HEK293 (cell line): Measurements from ENCODE around the gene GPD1.

Experiments used
- CTCF ChIA-PET: fragments of 350-600 bp; formaldehyde crosslinking; extraction: SDS; loops from one replicate; lab custom pipeline; 2021; ENCODE audit warnings: antibody characterized with exemption; lab: Yijun Ruan, JAX
- POLR2A ChIA-PET: fragments of 300-600 bp; formaldehyde crosslinking; extraction: SDS; loops from one replicate; lab custom pipeline; 2020; ENCODE audit warnings: antibody characterized with exemption, inconsistent platforms; lab: Yijun Ruan, JAX
- H3K27ac ChIP-seq: fragments of 200-500 bp; sonication (Bioruptor generic); 2 replicates; pipeline ENCODE4 v1.5.1; 2014; ENCODE audit warnings: low read depth, low read length, control low read depth, inconsistent platforms; ENCODE audit errors: extremely low read depth
- H3K36me3 ChIP-seq, 2 experiments: fragments of 200-500 bp in 1 of 2; sonication (Bioruptor generic) in 1 of 2; 1 replicate in 1 of 2; 2 replicates in 1 of 2; pipeline ENCODE4 v1.5.1; 2014 to 2017; ENCODE audit warnings: inconsistent platforms in 2 of 2, low read length in 2 of 2; ENCODE audit not compliant: control insufficient read depth in 2 of 2, insufficient read depth in 1 of 2
- H3K4me1 ChIP-seq: fragments of 200-500 bp; sonication (Bioruptor generic); 2 replicates; pipeline ENCODE4 v1.5.1; 2014; ENCODE audit warnings: mild to moderate bottlenecking, low read length, inconsistent platforms; ENCODE audit not compliant: control insufficient read depth, insufficient read depth
- H3K4me3 ChIP-seq: 2 replicates; pipeline ENCODE4 v1.5.1; 2011; ENCODE audit warnings: low read depth, mild to moderate bottlenecking, control low read depth, low read length, moderate library complexity
- H3K9me3 ChIP-seq: fragments of 200-500 bp; sonication (Bioruptor generic); 2 replicates; pipeline ENCODE4 v1.5.1; 2014; ENCODE audit warnings: low read depth, low read length, inconsistent platforms; ENCODE audit not compliant: control insufficient read depth, insufficient read depth
- EGR2 ChIP-seq: fragments of 450-650 bp; formaldehyde crosslinking; IDR thresholded peaks from 2 replicates; pipeline ENCODE4 v1.5.1; 2016; ENCODE audit warnings: low read depth, missing biosample characterization, missing genetic modification characterization
- GLI4 ChIP-seq: fragments of 450-650 bp; formaldehyde crosslinking; IDR thresholded peaks from 2 replicates; pipeline ENCODE4 v1.5.1; 2016; ENCODE audit warnings: missing biosample characterization, missing genetic modification characterization
- GLIS1 ChIP-seq: fragments of 450-650 bp; formaldehyde crosslinking; IDR thresholded peaks from 2 replicates; pipeline ENCODE4 v1.5.1; 2016; ENCODE audit warnings: missing biosample characterization, missing genetic modification characterization
- GLIS2 ChIP-seq: fragments of 450-650 bp; formaldehyde crosslinking; IDR thresholded peaks from 2 replicates; pipeline ENCODE4 v1.5.1; 2016; ENCODE audit warnings: missing biosample characterization, missing genetic modification characterization
- KLF1 ChIP-seq: fragments of 450-650 bp; formaldehyde crosslinking; IDR thresholded peaks from 2 replicates; pipeline ENCODE4 v1.5.1; 2016; ENCODE audit warnings: missing biosample characterization, missing genetic modification characterization
- KLF16 ChIP-seq: fragments of 450-650 bp; formaldehyde crosslinking; IDR thresholded peaks from 2 replicates; pipeline ENCODE4 v1.5.1; 2017; ENCODE audit warnings: missing biosample characterization, missing genetic modification characterization
- KLF9 ChIP-seq: fragments of 450-650 bp; formaldehyde crosslinking; IDR thresholded peaks from 2 replicates; pipeline ENCODE4 v1.5.1; 2016; ENCODE audit warnings: missing biosample characterization, missing genetic modification characterization, low read depth
- PRDM1 ChIP-seq: fragments of 450-650 bp; formaldehyde crosslinking; IDR thresholded peaks from 2 replicates; pipeline ENCODE4; 2016; ENCODE audit warnings: missing biosample characterization, missing genetic modification characterization
- RBAK ChIP-seq: fragments of 450-650 bp; formaldehyde crosslinking; IDR thresholded peaks from 2 replicates; pipeline ENCODE4 v1.5.1; 2016; ENCODE audit warnings: missing biosample characterization, missing genetic modification characterization
- SP2 ChIP-seq: fragments of 450-650 bp; formaldehyde crosslinking; IDR thresholded peaks from 2 replicates; pipeline ENCODE4 v1.5.1; 2016; ENCODE audit warnings: missing biosample characterization, missing genetic modification characterization
- SP3 ChIP-seq: fragments of 450-650 bp; formaldehyde crosslinking; IDR thresholded peaks from 2 replicates; pipeline ENCODE4 v1.5.1; 2016; ENCODE audit warnings: missing biosample characterization, missing genetic modification characterization
- SP7 ChIP-seq: fragments of 450-650 bp; formaldehyde crosslinking; IDR thresholded peaks from 2 replicates; pipeline ENCODE4 v1.5.1; 2016; ENCODE audit warnings: missing biosample characterization, missing genetic modification characterization
- ZBTB48 ChIP-seq: fragments of 450-650 bp; formaldehyde crosslinking; IDR thresholded peaks from 2 replicates; pipeline ENCODE4 v1.5.1; 2016; ENCODE audit warnings: missing biosample characterization, missing genetic modification characterization
- ZBTB7A ChIP-seq: fragments of 450-650 bp; formaldehyde crosslinking; IDR thresholded peaks from 2 replicates; pipeline ENCODE4 v1.5.1; 2016; ENCODE audit warnings: low read depth, missing biosample characterization, missing genetic modification characterization
- ZFHX2 ChIP-seq: fragments of 450-650 bp; formaldehyde crosslinking; conservative IDR thresholded peaks from 2 replicates; pipeline ENCODE4 v1.5.1; 2016; ENCODE audit warnings: missing biosample characterization, missing genetic modification characterization
- ZNF211 ChIP-seq: fragments of 450-650 bp; formaldehyde crosslinking; IDR thresholded peaks from 2 replicates; pipeline ENCODE4 v1.5.1; 2016; ENCODE audit warnings: low read depth, missing biosample characterization, missing genetic modification characterization
- ZNF423 ChIP-seq: fragments of 450-650 bp; formaldehyde crosslinking; IDR thresholded peaks from 2 replicates; pipeline ENCODE4 v1.5.1; 2016; ENCODE audit warnings: missing biosample characterization, missing genetic modification characterization
- ZNF561 ChIP-seq: fragments of 450-650 bp; IDR thresholded peaks from 2 replicates; pipeline ENCODE4 v1.5.1; 2018; ENCODE audit warnings: missing biosample characterization, missing genetic modification characterization, borderline replicate concordance
- ZNF600 ChIP-seq: fragments of 450-650 bp; formaldehyde crosslinking; IDR thresholded peaks from 2 replicates; pipeline ENCODE4 v1.5.1; 2016; ENCODE audit warnings: missing biosample characterization, missing genetic modification characterization
- ZNF629 ChIP-seq: fragments of 450-650 bp; formaldehyde crosslinking; IDR thresholded peaks from 2 replicates; pipeline ENCODE4 v1.5.1; 2017; ENCODE audit warnings: missing biosample characterization, missing genetic modification characterization
- ZNF76 ChIP-seq: fragments of 450-650 bp; formaldehyde crosslinking; IDR thresholded peaks from 2 replicates; pipeline ENCODE4; 2016; ENCODE audit warnings: low read depth, missing biosample characterization, missing genetic modification characterization, borderline replicate concordance
- ZSCAN30 ChIP-seq: fragments of 450-650 bp; IDR thresholded peaks from 2 replicates; pipeline ENCODE4 v1.5.1; 2018; ENCODE audit warnings: missing biosample characterization, mild to moderate bottlenecking, missing genetic modification characterization, moderate library complexity
- TF ChIP-seq, protein P1 (sequence below): fragments of 450-650 bp; formaldehyde crosslinking; IDR thresholded peaks from 2 replicates; pipeline ENCODE4 v1.5.1; 2016; ENCODE audit warnings: missing biosample characterization, missing genetic modification characterization
- TF ChIP-seq, protein P2 (sequence below): fragments of 450-650 bp; IDR thresholded peaks from 2 replicates; pipeline ENCODE4 v1.5.1; 2018; ENCODE audit warnings: missing biosample characterization, mild to moderate bottlenecking, missing genetic modification characterization
- TF ChIP-seq, protein P3 (sequence below): fragments of 450-650 bp; formaldehyde crosslinking; IDR thresholded peaks from 2 replicates; pipeline ENCODE4 v1.5.1; 2017; ENCODE audit warnings: missing biosample characterization, missing genetic modification characterization
- TF ChIP-seq, protein P4 (sequence below): fragments of 450-650 bp; formaldehyde crosslinking; IDR thresholded peaks from 2 replicates; pipeline ENCODE4 v1.5.1; 2016; ENCODE audit warnings: missing biosample characterization, missing genetic modification characterization

The GPD1 gene

DNA sequence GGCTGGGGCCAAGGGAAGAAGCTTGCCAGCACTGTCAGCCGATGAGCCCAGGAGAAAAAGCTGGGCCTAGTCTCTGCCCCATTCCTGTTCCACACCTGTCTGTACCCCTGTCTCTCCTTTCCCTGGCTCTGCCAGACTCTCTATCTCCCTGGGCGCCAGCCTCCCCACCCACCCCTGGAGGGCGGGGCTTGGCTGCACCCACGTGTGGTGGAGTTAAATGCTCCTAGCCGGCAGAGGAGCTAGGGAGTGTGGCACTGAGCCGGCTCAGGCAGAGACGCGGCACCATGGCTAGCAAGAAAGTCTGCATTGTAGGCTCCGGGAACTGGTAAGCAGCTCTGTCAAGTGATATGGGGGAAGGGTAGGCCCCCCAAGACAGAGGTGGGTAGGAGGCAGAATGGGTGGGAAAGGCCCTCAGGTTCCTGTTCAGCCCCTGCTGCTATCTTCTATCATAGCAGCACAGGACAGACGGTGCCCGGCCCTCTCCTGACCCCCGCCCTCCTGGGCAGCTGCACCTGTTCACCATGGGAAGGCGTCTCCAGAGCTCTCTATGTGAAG is at the start of gene GPD1:
GPD1 (plus strand) TSS at position 242 of the 555 bp plus-strand sequence; CDS start at position 285, 43 bp downstream.
- Histone ChIP-seq H3K9me3 (no peaks in the 10 kb centered on the region), H3K4me1 (peaks cover 7% of the 10 kb centered on the region), H3K4me3 (no peak within 1 kb of the TSS), H3K27ac (no peak within 1 kb of the TSS; the same call in 1 of the 2 replicates), H3K36me3 (peaks cover 0 to 30% of the 10 kb centered on the region in 2 experiments; a peak in 1 of 3 replicates)
- ChIA-PET CTCF (interaction anchor here (0.6 to 5.4 kb wide), 9 partner anchors 7 to 620 kb away, joined by 3 to 50 read pairs (median 4); partner anchors contain the start of genes COX14 and DIP2B), POLR2A (interaction anchor here (0.6 to 3.6 kb wide), 5 partner anchors 8 to 1134 kb away, joined by 3 to 32 read pairs (median 6); partner anchors contain the start of genes COX14 and SMARCD1)
- TF ChIP-seq ZNF629 (tag by site-specific recombination), result no peak
- no peak for TF ChIP-seq GLI4 (tag by site-specific recombination)
- TF ChIP-seq ZNF561 (tag by site-specific recombination), result no peak
- TF ChIP-seq ZBTB7A (tag by site-specific recombination), result no peak
- TF ChIP-seq SP7 (tag by site-specific recombination), result no peak
- TF ChIP-seq, protein P1, sequence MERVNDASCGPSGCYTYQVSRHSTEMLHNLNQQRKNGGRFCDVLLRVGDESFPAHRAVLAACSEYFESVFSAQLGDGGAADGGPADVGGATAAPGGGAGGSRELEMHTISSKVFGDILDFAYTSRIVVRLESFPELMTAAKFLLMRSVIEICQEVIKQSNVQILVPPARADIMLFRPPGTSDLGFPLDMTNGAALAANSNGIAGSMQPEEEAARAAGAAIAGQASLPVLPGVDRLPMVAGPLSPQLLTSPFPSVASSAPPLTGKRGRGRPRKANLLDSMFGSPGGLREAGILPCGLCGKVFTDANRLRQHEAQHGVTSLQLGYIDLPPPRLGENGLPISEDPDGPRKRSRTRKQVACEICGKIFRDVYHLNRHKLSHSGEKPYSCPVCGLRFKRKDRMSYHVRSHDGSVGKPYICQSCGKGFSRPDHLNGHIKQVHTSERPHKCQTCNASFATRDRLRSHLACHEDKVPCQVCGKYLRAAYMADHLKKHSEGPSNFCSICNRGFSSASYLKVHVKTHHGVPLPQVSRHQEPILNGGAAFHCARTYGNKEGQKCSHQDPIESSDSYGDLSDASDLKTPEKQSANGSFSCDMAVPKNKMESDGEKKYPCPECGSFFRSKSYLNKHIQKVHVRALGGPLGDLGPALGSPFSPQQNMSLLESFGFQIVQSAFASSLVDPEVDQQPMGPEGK (tag by site-specific recombination), result peak; percentile 58; the same call in 1 of the 2 replicates
- TF ChIP-seq ZNF600 (tag by site-specific recombination), result peak; percentile 78
- no peak for TF ChIP-seq ZNF211 (tag by site-specific recombination)
- TF ChIP-seq ZNF76 (tag by site-specific recombination), result 0 out of 2 replicates have a peak, but pooled peaks have one; percentile 10
- TF ChIP-seq EGR2 (tag by site-specific recombination), result peak; percentile 72
- peak; percentile 63; the same call in 1 of the 2 replicates for TF ChIP-seq KLF16 (tag by site-specific recombination)
- TF ChIP-seq GLIS1, result peak; percentile 41; the same call in 1 of the 2 replicates
- peak; percentile 26 for TF ChIP-seq SP2 (tag by site-specific recombination)
- peak; percentile 33; the same call in 1 of the 2 replicates for TF ChIP-seq KLF1 (tag by site-specific recombination)
- peak; percentile 40; the same call in 1 of the 2 replicates for TF ChIP-seq GLIS2 (tag by site-specific recombination)
- TF ChIP-seq, protein P2, sequence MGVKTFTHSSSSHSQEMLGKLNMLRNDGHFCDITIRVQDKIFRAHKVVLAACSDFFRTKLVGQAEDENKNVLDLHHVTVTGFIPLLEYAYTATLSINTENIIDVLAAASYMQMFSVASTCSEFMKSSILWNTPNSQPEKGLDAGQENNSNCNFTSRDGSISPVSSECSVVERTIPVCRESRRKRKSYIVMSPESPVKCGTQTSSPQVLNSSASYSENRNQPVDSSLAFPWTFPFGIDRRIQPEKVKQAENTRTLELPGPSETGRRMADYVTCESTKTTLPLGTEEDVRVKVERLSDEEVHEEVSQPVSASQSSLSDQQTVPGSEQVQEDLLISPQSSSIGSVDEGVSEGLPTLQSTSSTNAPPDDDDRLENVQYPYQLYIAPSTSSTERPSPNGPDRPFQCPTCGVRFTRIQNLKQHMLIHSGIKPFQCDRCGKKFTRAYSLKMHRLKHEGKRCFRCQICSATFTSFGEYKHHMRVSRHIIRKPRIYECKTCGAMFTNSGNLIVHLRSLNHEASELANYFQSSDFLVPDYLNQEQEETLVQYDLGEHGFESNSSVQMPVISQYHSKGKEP (tag by site-specific recombination), result no peak
- peak; percentile 95 for TF ChIP-seq ZBTB48
- TF ChIP-seq RBAK (tag by site-specific recombination), result no peak
- peak; percentile 83 for TF ChIP-seq ZFHX2 (tag by site-specific recombination)
- TF ChIP-seq, protein P3, sequence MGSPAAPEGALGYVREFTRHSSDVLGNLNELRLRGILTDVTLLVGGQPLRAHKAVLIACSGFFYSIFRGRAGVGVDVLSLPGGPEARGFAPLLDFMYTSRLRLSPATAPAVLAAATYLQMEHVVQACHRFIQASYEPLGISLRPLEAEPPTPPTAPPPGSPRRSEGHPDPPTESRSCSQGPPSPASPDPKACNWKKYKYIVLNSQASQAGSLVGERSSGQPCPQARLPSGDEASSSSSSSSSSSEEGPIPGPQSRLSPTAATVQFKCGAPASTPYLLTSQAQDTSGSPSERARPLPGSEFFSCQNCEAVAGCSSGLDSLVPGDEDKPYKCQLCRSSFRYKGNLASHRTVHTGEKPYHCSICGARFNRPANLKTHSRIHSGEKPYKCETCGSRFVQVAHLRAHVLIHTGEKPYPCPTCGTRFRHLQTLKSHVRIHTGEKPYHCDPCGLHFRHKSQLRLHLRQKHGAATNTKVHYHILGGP (tag by site-specific recombination), result no peak
- no peak for TF ChIP-seq ZSCAN30 (tag by site-specific recombination)
- TF ChIP-seq, protein P4, sequence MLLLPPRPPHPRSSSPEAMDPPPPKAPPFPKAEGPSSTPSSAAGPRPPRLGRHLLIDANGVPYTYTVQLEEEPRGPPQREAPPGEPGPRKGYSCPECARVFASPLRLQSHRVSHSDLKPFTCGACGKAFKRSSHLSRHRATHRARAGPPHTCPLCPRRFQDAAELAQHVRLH (tag by site-specific recombination), result no peak
- peak; percentile 52 for TF ChIP-seq SP3 (tag by site-specific recombination)
- TF ChIP-seq PRDM1 (tag by site-specific recombination), result peak; percentile 55; the same call in 1 of the 2 replicates
- peak; percentile 81 for TF ChIP-seq KLF9 (tag by site-specific recombination)
- TF ChIP-seq ZNF423 (tag by site-specific recombination), result no peak
- TF ChIP-seq, all 188 proteins: peak for 14
